ENCODE measurements around the gene GLI1.
A peak's percentile ranks its signal among the peaks of the same experiment; 100 is the strongest.

GLI1 gene

GRCh38 chr12:57518176-57518919, 58.8 kb downstream of the GLI1 start:
- DNase-seq = no peak

GRCh38 chr12:57518920-57519795, 59.6 kb downstream of the GLI1 start:
- no peak for DNase-seq

- DNase-seq = peak in 5 of 51 donors; percentile 10 to 52 (median 25)
These were observed 60.1 kb downstream of the GLI1 start for GRCh38 chr12:57519796-57520052.

GRCh38 chr12:57520053-57520818, 60.7 kb downstream of the GLI1 start, which contains the start of gene DDIT3:
TSS of gene DDIT3 (minus strand) at chr12:57520514. CDS start at chr12:57517406, 3,108 bp downstream.
- DNase-seq = peak; percentile 93 to 100 (median 99)

GRCh38 chr12:57521525-57522010, 62.0 kb downstream of the GLI1 start:
- DNase-seq = peak in 34 of 51 donors; percentile 10 to 77 (median 34)
